Activated CD8-positive, alpha-beta T cell treated with anti-CD3 and anti-CD28 coated beads for 36 hours (primary cell): ENCODE data around the gene NEDD4L. TPM values are rescaled to one million over a fixed set of nuclear protein-coding genes. Genes with fewer than 3 reads are reported as not detected.

ENCODE experiments used
- ATAC-seq: fragments of 200-7000 bp; cut with Tn5 transposase; one replicate; pipeline ENCODE4 v1.10.0; 2021; ENCODE audit warnings: mild to moderate bottlenecking, moderate library complexity
- CTCF ChIA-PET: fragments of 350-600 bp; sonication (Branson Sonifier 250); formaldehyde crosslinking; loops from one replicate; lab custom pipeline; 2021; ENCODE audit warnings: antibody characterized with exemption; lab: Charles Lee
- POLR2A ChIA-PET: fragments of 350-600 bp; sonication (Branson Sonifier 250); formaldehyde crosslinking; loops from one replicate; lab custom pipeline; 2021; ENCODE audit warnings: antibody characterized with exemption; lab: Charles Lee
- DNase-seq: peaks from one replicate; pipeline ENCODE4 v3.0.0-alpha.2; 2020
- H3K27ac Mint-ChIP-seq: one replicate; pipeline ENCODE4 v1.8.0; 2021; ENCODE audit warnings: mild to moderate bottlenecking, mixed read lengths
- H3K27me3 Mint-ChIP-seq: one replicate; pipeline ENCODE4 v1.8.0; 2021; ENCODE audit warnings: mixed read lengths
- H3K36me3 Mint-ChIP-seq: one replicate; pipeline ENCODE4 v1.8.0; 2021; ENCODE audit warnings: low read depth, mixed read lengths
- H3K4me1 Mint-ChIP-seq: one replicate; pipeline ENCODE4 v1.8.0; 2021; ENCODE audit warnings: low read depth, mixed read lengths
- H3K4me3 Mint-ChIP-seq: one replicate; pipeline ENCODE4 v1.8.0; 2021; ENCODE audit warnings: mild to moderate bottlenecking, moderate library complexity, mixed read lengths
- H3K9me3 Mint-ChIP-seq: one replicate; pipeline ENCODE4 v1.8.0; 2021; ENCODE audit warnings: mixed read lengths
- CTCF ChIP-seq: fragments of 200-600 bp; IDR thresholded peaks from one replicate; pipeline ENCODE4 v1.8.0; 2022; ENCODE audit warnings: antibody characterized with exemption, mild to moderate bottlenecking
- intact Hi-C: fragments of 100-400 bp; cut with micrococcal nuclease; formaldehyde crosslinking; loops from one replicate; pipeline ENCODE4 v1.10.0; 2022
- total RNA-seq, 2 experiments: library from RNA; stranded (reverse); gene quantifications; one replicate each; pipeline ENCODE4 v1.2.3, GENCODE V29; 2021

NEDD4L gene
- total RNA-seq, 2 experiments from 2014 or later = 7.5 to 8.5 TPM

DNA sequence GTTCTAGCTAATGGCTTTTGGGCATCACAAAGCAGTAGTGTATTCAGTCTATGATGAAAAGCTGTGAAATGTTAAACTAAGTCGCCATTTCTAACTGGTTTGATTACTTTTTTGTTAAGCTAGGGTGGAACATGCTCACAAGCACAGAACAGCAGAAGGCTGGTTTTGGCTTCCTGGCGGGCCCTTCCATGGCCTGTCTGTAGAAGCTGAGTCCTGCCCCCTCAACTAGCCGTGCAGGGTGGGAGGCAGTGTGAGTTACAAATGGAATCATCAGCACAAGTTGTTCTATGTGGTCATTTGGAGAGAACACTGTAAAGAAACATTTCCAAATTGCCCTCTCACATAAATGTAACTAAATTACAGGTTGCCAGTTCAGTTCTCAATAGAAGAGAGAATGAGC lies 294.1 kb downstream of the NEDD4L start:
- POLR2A ChIA-PET = no interaction called here
- TF ChIP-seq CTCF = no peak
- Mint-ChIP-seq H3K4me1 (no peaks in the 10 kb centered on the region), H3K36me3 (no peaks in the 10 kb centered on the region), H3K4me3 (no peak overlapping the region), H3K9me3 (no peaks in the 10 kb centered on the region), H3K27ac (no peak overlapping the region), H3K27me3 (no peaks in the 10 kb centered on the region)
- CTCF ChIA-PET = interaction anchor here (0.7 kb wide), 1 partner anchor 157 kb away, joined by 3 read pairs; no protein-coding TSS in a partner anchor
- intact Hi-C loops = no loop called here
- ATAC-seq = no peak
- DNase-seq = no peak

DNA sequence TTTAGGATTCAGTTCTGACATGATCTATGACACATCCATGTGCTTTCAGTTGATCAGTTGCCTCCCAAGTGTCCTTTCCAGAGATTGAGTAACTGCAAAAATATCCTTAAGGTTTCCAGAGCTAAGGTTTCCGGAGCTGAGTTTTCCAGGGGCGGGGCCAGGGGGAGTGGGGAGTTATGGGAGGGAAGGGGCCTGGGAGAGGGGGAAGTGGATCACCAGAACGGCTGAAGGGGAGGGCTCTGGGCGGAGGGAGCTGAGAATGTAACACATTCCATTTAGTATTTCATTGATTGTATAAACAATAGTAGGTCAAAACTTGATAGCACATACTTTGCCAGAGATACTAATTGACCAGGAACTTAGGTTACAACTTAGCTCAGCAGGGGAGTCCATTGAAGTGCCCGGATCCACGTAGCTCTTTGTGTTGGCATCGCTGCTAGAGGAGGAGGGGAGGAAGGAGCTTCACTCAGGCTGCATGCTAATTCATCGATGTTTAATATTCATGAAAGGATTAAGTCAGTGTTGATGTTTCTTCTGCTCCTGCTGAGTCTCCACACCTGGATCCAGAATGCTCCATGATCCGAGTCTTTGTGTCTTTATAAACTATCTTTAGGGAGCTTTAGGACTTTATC lies 295.1 kb downstream of the NEDD4L start:
- ChIA-PET CTCF (interaction anchor here (1.1 kb wide), 1 partner anchor 158 kb away, joined by 4 read pairs; no protein-coding TSS in a partner anchor), POLR2A (interaction anchor here (1.1 kb wide), 1 partner anchor 12 kb away, joined by 3 read pairs; no protein-coding TSS in a partner anchor)
- ATAC-seq (no peak), DNase-seq (no peak)
- H3K27me3 Mint-ChIP-seq = no peaks in the 10 kb centered on the region
- no peaks in the 10 kb centered on the region for H3K9me3 Mint-ChIP-seq
- H3K27ac Mint-ChIP-seq = no peak overlapping the region
- H3K4me1 Mint-ChIP-seq = no peaks in the 10 kb centered on the region
- no peak overlapping the region for H3K4me3 Mint-ChIP-seq
- TF ChIP-seq CTCF = no peak
- H3K36me3 Mint-ChIP-seq = no peaks in the 10 kb centered on the region
- intact Hi-C loops = no loop called here

- no peak for ATAC-seq
- H3K27me3 Mint-ChIP-seq = no peaks in the 10 kb centered on the region
- ChIA-PET POLR2A (interaction anchor here (1.1 kb wide), 1 partner anchor 11 kb away, joined by 3 read pairs; no protein-coding TSS in a partner anchor), CTCF (interaction anchor here (1.1 kb wide), 1 partner anchor 159 kb away, joined by 4 read pairs; no protein-coding TSS in a partner anchor)
- no peaks in the 10 kb centered on the region for H3K4me1 Mint-ChIP-seq
- H3K36me3 Mint-ChIP-seq = no peaks in the 10 kb centered on the region
- DNase-seq = no peak
- no peak overlapping the region for H3K4me3 Mint-ChIP-seq
- no peak for TF ChIP-seq CTCF
- H3K9me3 Mint-ChIP-seq = no peaks in the 10 kb centered on the region
- intact Hi-C loops = no loop called here
- H3K27ac Mint-ChIP-seq = no peak overlapping the region
These were observed 295.9 kb downstream of the NEDD4L start for GRCh38 chr18:58339890-58340289.

DNA sequence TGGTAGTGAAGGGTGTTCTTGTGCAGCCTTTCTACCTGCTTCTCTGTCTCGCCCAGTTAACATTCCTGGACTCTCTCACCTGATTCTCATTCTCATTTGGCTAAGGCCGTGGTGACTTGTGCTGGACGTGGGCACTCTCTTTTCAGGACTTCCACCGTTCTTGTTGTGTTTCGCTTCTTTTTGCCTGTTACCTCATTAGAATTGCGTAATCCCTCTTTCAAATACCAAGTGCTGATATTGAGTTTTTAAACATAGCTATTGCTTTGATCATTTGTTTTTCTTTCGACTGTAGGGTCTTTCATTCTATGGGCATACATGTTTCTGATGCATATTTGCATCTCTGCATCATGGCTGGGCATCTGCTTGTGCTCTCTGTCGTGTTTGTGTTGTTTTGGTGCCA lies 297.9 kb downstream of the NEDD4L start:
- DNase-seq = no peak
- Mint-ChIP-seq H3K27me3 (no peaks in the 10 kb centered on the region), H3K27ac (no peak overlapping the region), H3K4me3 (no peak overlapping the region), H3K36me3 (no peaks in the 10 kb centered on the region), H3K9me3 (no peaks in the 10 kb centered on the region), H3K4me1 (no peaks in the 10 kb centered on the region)
- intact Hi-C loops = no loop called here
- CTCF ChIA-PET = no interaction called here
- POLR2A ChIA-PET = no interaction called here
- ATAC-seq = no peak
- TF ChIP-seq CTCF = no peak

DNA sequence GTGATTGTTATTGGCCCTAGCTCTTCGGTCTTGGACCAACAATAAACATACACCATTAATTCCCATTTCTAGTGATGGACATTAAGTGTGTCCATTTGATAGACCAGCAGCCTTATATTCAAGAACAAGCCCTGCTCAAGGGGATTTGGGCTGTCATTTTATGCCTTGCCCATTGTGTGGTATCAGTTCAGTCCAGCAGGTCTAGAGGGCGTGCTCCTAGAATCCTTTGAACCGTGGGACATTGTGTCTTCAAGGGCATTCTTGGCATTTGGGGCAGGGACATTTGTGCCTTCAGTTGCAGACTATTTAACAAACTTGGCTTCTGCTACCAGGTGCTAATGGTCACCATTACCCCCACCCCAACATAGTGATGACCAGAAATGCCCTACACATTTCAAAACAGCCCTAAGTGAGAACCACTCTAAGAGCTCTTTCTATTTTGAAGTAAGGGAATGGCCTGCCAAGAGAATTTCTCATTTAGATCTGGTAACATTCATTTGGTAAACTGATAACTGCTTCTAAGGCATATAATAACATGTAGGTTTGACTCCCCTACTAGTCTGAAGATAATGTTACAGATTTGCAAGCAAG lies 300.1 kb downstream of the NEDD4L start:
- no peaks in the 10 kb centered on the region for H3K9me3 Mint-ChIP-seq
- ChIA-PET POLR2A (no interaction called here), CTCF (interaction anchor here (1.3 kb wide), 1 partner anchor 9 kb away, joined by 3 read pairs; no protein-coding TSS in a partner anchor)
- ATAC-seq = no peak
- no peak for TF ChIP-seq CTCF
- H3K4me3 Mint-ChIP-seq = no peak overlapping the region
- H3K36me3 Mint-ChIP-seq = no peaks in the 10 kb centered on the region
- no peaks in the 10 kb centered on the region for H3K27me3 Mint-ChIP-seq
- H3K4me1 Mint-ChIP-seq = no peaks in the 10 kb centered on the region
- no peak overlapping the region for H3K27ac Mint-ChIP-seq
- no peak for DNase-seq
- intact Hi-C loops = no loop called here
